ENCODE results near the gene FAM171A2. TPM values are rescaled to one million over a fixed set of nuclear protein-coding genes. Genes with fewer than 3 reads are reported as not detected.

FAM171A2 gene
- total and polyA plus RNA-seq, 2 of the 8 experiments (the other 6 are each of a cell fraction or from before 2014, with no cell fraction given), result 21.9 to 24.1 TPM

- no peak overlapping the region for H3K4me3 ChIP-seq (ENCODE audit: extremely low read depth in 1 of 4, insufficient read depth in 2 of 4, low read depth in 3 of 4, low read length in 4 of 4)
- no peak overlapping the region for H3K4me2 ChIP-seq (ENCODE audit: insufficient read depth in 1 of 2, low read depth in 2 of 2, low read length in 2 of 2)
- 0 out of 2 replicates have a peak overlapping the region, but pooled peaks have one; percentile 18 for H4K8ac ChIP-seq (ENCODE audit: extremely low read depth, insufficient read depth, low read length)
- no peak overlapping the region for H3K23ac ChIP-seq (ENCODE audit: insufficient read length)
- H4K5ac ChIP-seq (ENCODE audit: insufficient read length, low read depth, low read length), result no peak overlapping the region
- H4K20me1 ChIP-seq (replicated peaks in 1 of 2; ENCODE audit: control insufficient read depth in 1 of 2, insufficient read depth in 2 of 2, low read length in 2 of 2), result peaks cover 4 to 22% of the 10 kb centered on the region in 2 experiments
- H2BK5ac ChIP-seq (ENCODE audit: low read depth, low read length), result no peak overlapping the region; the same call in 1 of the 2 replicates
- no peak overlapping the region for H3K18ac ChIP-seq (ENCODE audit: extremely low read depth, low read length)
- ChIA-PET POLR2A (ENCODE audit: partially characterized antibody) (interaction anchor here (0.8 kb wide), 1 partner anchor 23 kb away, joined by 3 read pairs; no protein-coding TSS in a partner anchor), CTCF (ENCODE audit: partially characterized antibody) (interaction anchor here (0.6 to 5.6 kb wide), 6 partner anchors 13 to 846 kb away, joined by 3 to 62 read pairs (median 17); partner anchors contain the start of gene FAM171A2)
- no peak for FAIRE-seq
- no peaks in the 10 kb centered on the region for H3K9me3 ChIP-seq (ENCODE audit: insufficient read depth in 2 of 2, low read depth in 1 of 2, low read length in 1 of 2)
- H3K4ac ChIP-seq (replicated peaks; ENCODE audit: insufficient read length, low read depth, low read length), result no peak overlapping the region
- H3K79me2 ChIP-seq (ENCODE audit: control insufficient read depth in 1 of 2, insufficient read depth in 2 of 2, low read length in 2 of 2), result peaks cover 0 to 3% of the 10 kb centered on the region in 2 experiments; a peak in 1 of 4 replicates
- no peak overlapping the region for H3K27ac ChIP-seq (ENCODE audit: low read depth, low read length)
- no peak overlapping the region for H2AK5ac ChIP-seq (ENCODE audit: low read depth, low read length)
- H3K79me1 ChIP-seq (ENCODE audit: low read depth, low read length), result no peaks in the 10 kb centered on the region
- no peak overlapping the region for H3K14ac ChIP-seq (ENCODE audit: insufficient read length)
- H2BK20ac ChIP-seq (ENCODE audit: low read length), result no peak overlapping the region
- H2BK120ac ChIP-seq (replicated peaks; ENCODE audit: low read depth, low read length), result no peak overlapping the region
- 82% methylated on average over 6 of the region's 6 CpGs; no CpG with 5 or more reads in 1 of the 2 experiments for WGBS, 2 experiments (ENCODE audit: extremely low coverage in 1 of 2, insufficient coverage in 1 of 2, insufficient read length in 1 of 2, insufficient replicate concordance in 2 of 2, low coverage in 1 of 2, low lambda C conversion rate in 2 of 2, missing lambda C conversion rate in 1 of 2)
- no peak overlapping the region for H2BK15ac ChIP-seq (ENCODE audit: low read length)
- peaks cover 7% of the 10 kb centered on the region; the same call in 1 of the 2 replicates for H3K23me2 ChIP-seq (ENCODE audit: low read depth, low read length)
- no peaks in the 10 kb centered on the region; a peak in 4 of 7 replicates for H3K27me3 ChIP-seq (replicated peaks in 1 of 4; ENCODE audit: control insufficient read depth in 3 of 4, extremely low read depth in 1 of 4, insufficient read depth in 3 of 4, low read length in 3 of 4)
- DNase-seq (ENCODE audit: low read depth in 1 of 2, low spot score in 2 of 2), result no peak
- no peak overlapping the region for H2AFZ ChIP-seq (ENCODE audit: low read length)
- H3K36me3 ChIP-seq (ENCODE audit: control insufficient read depth in 2 of 4, insufficient read depth in 4 of 4, low read length in 3 of 4), result peaks cover 0 to 3% (median under 1%) of the 10 kb centered on the region in 4 experiments; a peak in 3 of 8 replicates
- H4K91ac ChIP-seq (replicated peaks; ENCODE audit: insufficient read length, low read length), result no peak overlapping the region
- H3K4me1 ChIP-seq (replicated peaks in 1 of 4; ENCODE audit: control insufficient read depth in 3 of 4, insufficient read depth in 4 of 4, low read length in 3 of 4), result peaks cover 0 to 7% (median 5%) of the 10 kb centered on the region in 4 experiments; a peak in 4 of 7 replicates
- no peak overlapping the region for H2BK12ac ChIP-seq (ENCODE audit: low read depth, low read length)
- no peak overlapping the region for H3K9ac ChIP-seq (replicated peaks in 1 of 4; ENCODE audit: extremely low read depth in 1 of 4, low read depth in 3 of 4, low read length in 3 of 4)
- H3K56ac ChIP-seq (replicated peaks; ENCODE audit: insufficient read length, low read depth, low read length), result no peak overlapping the region
- TF ChIP-seq KDM1A (IDR thresholded peaks at IDR 0.05; ENCODE audit: borderline replicate concordance, low read length) (no peak), KDM5A (IDR thresholded peaks at IDR 0.05; ENCODE audit: low read length) (no peak), BACH1 (IDR thresholded peaks at IDR 0.05; ENCODE audit: low read length) (no peak), RNF2 (IDR thresholded peaks at IDR 0.05; ENCODE audit: borderline replicate concordance, low read depth, low read length, missing control alignments, poor library complexity, severe bottlenecking) (no peak), RXRA (IDR thresholded peaks at IDR 0.05; ENCODE audit: insufficient read depth, low read depth, low read length) (no peak), SUZ12 (IDR thresholded peaks at IDR 0.05; ENCODE audit: low read length) (no peak), SP1 (IDR thresholded peaks at IDR 0.05; ENCODE audit: low read depth, low read length) (no peak), CHD1 (IDR thresholded peaks at IDR 0.05; ENCODE audit: low read depth, low read length) (no peak), USF2 (IDR thresholded peaks at IDR 0.05; ENCODE audit: low read length) (no peak), FOSL1 (IDR thresholded peaks at IDR 0.05; ENCODE audit: insufficient read depth, low read depth, low read length) (no peak), ATF3 (IDR thresholded peaks at IDR 0.05; ENCODE audit: insufficient read depth, low read depth, low read length) (no peak), GTF2F1 (IDR thresholded peaks at IDR 0.05; ENCODE audit: borderline replicate concordance, low read depth, low read length) (no peak)
Observed at GRCh38 chr17:44348988-44349364, 14.7 kb downstream of the FAM171A2 start.

Data from H1 (cell line).